Measurements from ENCODE around the gene PCSK1.
"Not testable (repeated sequence)": the region's sequence is repeated elsewhere in the genome, so short reads cannot be mapped to it uniquely, and the experiment has no call there.

The PCSK1 gene

GRCh38 chr5:96367337-96367736 lies 65.7 kb downstream of the PCSK1 start:
- not testable (repeated sequence) for DNase-seq

GRCh38 chr5:96354237-96354636 lies 78.8 kb downstream of the PCSK1 start:
- DNase-seq = no peak

GRCh38 chr5:96353220-96353619 lies 79.8 kb downstream of the PCSK1 start:
- DNase-seq = no peak

GRCh38 chr5:96350678-96351077 lies 82.4 kb downstream of the PCSK1 start:
- DNase-seq = no peak

- DNase-seq = no peak
Observed at GRCh38 chr5:96348536-96348935, 84.5 kb downstream of the PCSK1 start.

- DNase-seq = no peak
Observed at GRCh38 chr5:96347502-96348292, 85.4 kb downstream of the PCSK1 start.

- DNase-seq = peak; percentile 54
Observed at GRCh38 chr5:96344678-96345577, 88.1 kb downstream of the PCSK1 start.

GRCh38 chr5:96343094-96343493 lies 90.0 kb downstream of the PCSK1 start:
- DNase-seq = no peak

- no peak for DNase-seq
Observed at GRCh38 chr5:96342581-96342980, 90.5 kb downstream of the PCSK1 start.

Data from MV-4-11 (cell line).